BE2C (cell line): Measurements from ENCODE around the gene NFIX.
A peak's percentile ranks its signal among the peaks of the same experiment; 100 is the strongest.

Source experiments
- DNase-seq: peaks from one replicate; pipeline ENCODE4 v3.0.0-alpha.2; 2020
- H3K27me3 ChIP-seq: fragments of 250-450 bp; sonication (Bioruptor Pico); 2 replicates; pipeline ENCODE4 v1.5.1; 2020; ENCODE audit warnings: mild to moderate bottlenecking
- H3K36me3 ChIP-seq: fragments of 250-450 bp; sonication (Bioruptor Pico); 2 replicates; pipeline ENCODE4 v1.5.1; 2020; ENCODE audit warnings: mild to moderate bottlenecking
- H3K4me1 ChIP-seq: fragments of 250-450 bp; sonication (Bioruptor Pico); 2 replicates; pipeline ENCODE4 v1.5.1; 2020
- H3K4me3 ChIP-seq: 2 replicates; pipeline ENCODE4 v1.5.1; 2011; ENCODE audit warnings: low read depth, low read length
- H3K9me3 ChIP-seq: fragments of 250-450 bp; sonication (Bioruptor Pico); 2 replicates; pipeline ENCODE4 v1.5.1; 2020
- TF ChIP-seq, protein P1 (sequence below): IDR thresholded peaks from 2 replicates; pipeline ENCODE4 v1.5.1; 2012; ENCODE audit warnings: mild to moderate bottlenecking, low read depth, low read length

The NFIX gene

DNA sequence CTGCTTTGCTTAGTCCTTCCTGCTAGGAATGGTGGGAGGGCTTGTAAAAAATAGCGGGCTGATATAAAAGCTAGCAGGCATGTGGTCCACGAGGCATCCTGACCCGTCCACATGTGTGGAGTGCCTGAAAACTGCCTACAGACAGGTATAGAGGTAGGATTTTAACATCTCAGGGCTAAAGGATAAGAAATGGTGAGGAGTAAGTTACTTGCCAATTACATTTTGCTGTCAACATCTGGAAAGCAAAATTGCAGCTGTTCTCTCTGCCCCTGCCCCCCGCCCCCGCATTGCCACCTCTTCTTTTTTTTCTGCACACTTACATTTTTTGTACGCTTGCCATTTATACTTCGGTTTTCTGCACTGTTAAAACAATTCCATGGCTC, 21.0 kb downstream of the NFIX start:
- TF ChIP-seq, protein P1, sequence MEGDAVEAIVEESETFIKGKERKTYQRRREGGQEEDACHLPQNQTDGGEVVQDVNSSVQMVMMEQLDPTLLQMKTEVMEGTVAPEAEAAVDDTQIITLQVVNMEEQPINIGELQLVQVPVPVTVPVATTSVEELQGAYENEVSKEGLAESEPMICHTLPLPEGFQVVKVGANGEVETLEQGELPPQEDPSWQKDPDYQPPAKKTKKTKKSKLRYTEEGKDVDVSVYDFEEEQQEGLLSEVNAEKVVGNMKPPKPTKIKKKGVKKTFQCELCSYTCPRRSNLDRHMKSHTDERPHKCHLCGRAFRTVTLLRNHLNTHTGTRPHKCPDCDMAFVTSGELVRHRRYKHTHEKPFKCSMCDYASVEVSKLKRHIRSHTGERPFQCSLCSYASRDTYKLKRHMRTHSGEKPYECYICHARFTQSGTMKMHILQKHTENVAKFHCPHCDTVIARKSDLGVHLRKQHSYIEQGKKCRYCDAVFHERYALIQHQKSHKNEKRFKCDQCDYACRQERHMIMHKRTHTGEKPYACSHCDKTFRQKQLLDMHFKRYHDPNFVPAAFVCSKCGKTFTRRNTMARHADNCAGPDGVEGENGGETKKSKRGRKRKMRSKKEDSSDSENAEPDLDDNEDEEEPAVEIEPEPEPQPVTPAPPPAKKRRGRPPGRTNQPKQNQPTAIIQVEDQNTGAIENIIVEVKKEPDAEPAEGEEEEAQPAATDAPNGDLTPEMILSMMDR: no peak
- Histone ChIP-seq H3K4me3 (no peak overlapping the region), H3K27me3 (no peaks in the 10 kb centered on the region), H3K9me3 (no peaks in the 10 kb centered on the region), H3K4me1 (peaks cover 17% of the 10 kb centered on the region), H3K36me3 (no peaks in the 10 kb centered on the region)
- DNase-seq: no peak

DNA sequence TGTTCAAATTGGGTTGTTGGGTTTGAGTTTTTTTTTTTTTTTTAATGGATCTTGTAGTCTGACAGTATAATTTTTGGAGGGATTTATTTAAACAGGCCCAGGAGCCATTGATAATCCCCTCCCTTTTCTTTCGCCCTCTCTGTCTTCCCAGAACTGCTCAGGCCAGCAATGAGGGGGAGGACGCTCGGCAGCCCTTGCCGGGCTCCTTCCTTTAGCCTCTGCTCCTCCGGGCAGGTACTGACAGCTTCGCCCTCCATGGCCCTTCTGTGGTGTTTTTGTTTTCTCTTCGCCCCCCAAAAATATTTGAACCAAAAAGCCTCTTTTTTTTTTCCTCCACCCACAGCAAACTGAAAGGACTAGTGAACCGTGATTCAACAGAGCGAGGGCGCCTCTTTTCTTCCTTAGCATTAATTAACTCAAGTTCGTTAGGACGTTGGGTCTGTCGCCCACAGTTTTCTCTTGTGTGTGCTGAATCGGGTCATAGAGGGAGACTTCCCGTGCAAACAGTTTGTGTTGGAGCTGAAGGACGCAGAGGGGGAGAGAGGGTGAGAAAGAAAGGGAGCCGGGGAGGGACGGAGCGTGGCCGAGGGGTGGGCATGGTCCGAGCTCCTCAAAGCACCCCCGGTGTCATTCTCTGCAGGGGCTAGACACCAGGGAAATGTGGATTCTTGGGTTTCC, 21.5 kb downstream of the NFIX start:
- no peaks in the 10 kb centered on the region for H3K27me3 ChIP-seq
- H3K36me3 ChIP-seq: no peaks in the 10 kb centered on the region
- H3K9me3 ChIP-seq: no peaks in the 10 kb centered on the region
- no peak for DNase-seq
- H3K4me3 ChIP-seq: no peak overlapping the region
- TF ChIP-seq, protein P1: no peak
- peaks cover 17% of the 10 kb centered on the region for H3K4me1 ChIP-seq

DNA sequence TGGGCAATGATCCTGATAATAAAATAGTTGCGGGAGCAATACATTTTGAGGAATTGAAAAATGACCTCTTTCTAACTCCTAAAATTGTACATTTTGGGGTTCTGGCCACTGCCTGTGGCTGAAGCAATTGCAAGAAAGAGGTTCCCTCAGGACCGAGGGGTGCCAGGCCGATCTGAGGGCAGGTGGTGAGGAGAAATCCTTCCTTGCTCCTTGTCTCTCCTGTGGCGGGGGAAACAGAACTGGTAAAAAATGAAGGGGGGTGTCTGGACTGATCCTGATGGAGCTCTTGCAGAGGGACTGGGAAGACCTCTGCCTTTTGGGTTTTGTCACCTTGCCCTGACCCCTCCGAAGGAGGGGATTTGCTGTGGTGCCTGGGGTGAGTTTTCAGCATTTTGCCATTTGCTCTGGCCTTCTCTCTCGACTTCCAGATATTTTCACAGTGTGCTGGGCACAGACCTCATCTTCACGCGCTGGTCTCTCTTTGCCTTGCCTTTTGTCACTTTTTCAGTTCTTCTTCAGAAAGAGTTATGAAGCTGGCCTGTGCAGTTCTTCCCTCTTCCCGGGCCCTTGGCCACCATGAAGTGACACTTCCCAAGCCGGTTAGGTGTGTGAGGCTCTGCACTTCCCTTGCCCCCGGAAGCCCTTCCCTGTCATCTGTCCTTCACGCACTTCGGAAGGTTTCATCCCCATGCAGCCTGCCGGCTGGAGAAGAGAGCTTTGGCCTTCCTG, 22.2 kb downstream of the NFIX start:
- Histone ChIP-seq H3K27me3 (no peaks in the 10 kb centered on the region), H3K36me3 (no peaks in the 10 kb centered on the region), H3K4me3 (no peak overlapping the region), H3K9me3 (no peaks in the 10 kb centered on the region), H3K4me1 (peaks cover 17% of the 10 kb centered on the region)
- TF ChIP-seq, protein P1: no peak
- no peak for DNase-seq

DNA sequence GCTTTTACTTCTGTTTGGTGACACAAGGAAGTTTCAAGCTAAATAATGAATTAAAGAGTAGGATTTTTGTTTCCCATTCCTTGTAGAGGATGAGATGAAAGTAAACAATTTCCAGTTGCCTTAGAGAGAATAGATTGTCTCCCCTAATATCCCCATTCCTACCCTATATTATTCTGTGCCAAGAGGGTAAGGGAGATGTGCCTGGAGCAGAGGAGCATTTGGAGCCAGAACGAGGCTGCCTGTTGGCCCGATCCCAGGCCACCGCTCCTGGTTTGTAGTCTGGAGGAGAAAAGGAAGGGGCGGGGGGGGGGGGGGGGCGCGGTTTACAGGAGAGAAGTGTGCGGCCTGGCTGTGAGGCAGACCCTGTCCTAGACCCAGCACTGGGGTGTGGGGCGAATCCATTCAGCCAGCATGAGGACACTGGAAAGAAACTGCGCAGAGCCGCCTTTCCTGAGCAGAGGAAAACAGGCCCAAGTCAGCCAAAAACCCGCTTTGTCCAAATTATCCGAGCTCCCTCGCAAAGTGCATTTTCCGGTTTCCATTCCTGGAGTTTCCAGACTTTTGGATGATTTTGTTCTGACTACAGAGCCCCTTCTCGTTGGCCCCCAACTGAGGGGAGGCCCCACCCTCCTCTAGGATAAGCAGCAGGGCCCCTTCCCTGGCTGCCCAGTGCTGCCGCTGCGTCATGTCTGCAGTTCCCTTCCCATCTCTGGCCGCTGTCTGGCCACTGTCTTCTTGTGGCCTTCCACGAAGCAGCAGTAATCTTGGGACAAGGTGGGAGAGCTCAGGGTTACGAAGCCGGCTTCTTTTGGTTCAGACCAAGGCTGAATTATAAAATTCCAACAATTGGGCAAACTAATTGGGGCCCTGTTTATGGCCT, 23.0 kb downstream of the NFIX start:
- TF ChIP-seq, protein P1: no peak
- H3K9me3 ChIP-seq: no peaks in the 10 kb centered on the region
- no peak overlapping the region for H3K4me3 ChIP-seq
- peaks cover 14% of the 10 kb centered on the region for H3K4me1 ChIP-seq
- H3K36me3 ChIP-seq: no peaks in the 10 kb centered on the region
- DNase-seq: peak; percentile 76
- H3K27me3 ChIP-seq: no peaks in the 10 kb centered on the region

DNA sequence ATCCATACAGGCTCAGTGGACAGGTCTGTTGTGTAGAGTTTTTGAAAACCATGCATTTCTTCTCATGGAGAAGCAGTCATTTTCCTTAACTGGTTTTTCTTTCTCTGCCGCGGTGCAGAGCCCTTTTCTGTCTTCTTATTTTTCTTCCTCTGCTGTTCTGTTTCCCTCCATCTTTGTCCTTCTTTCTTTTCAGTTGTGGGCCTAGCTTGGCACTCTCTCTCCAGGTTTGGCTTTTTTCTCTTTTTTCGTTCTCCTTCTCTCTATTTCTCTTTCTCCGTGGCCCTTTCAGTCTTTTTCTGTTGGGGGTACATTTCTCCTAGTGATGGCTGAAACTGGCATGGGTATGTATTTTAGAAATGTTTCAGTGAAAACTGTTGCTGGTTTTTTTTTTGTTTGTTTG, 24.1 kb downstream of the NFIX start:
- Histone ChIP-seq H3K4me3 (no peak overlapping the region), H3K4me1 (peaks cover 13% of the 10 kb centered on the region), H3K27me3 (no peaks in the 10 kb centered on the region), H3K36me3 (no peaks in the 10 kb centered on the region), H3K9me3 (no peaks in the 10 kb centered on the region)
- TF ChIP-seq, protein P1: no peak
- no peak for DNase-seq
